HG03460 (cell line): ENCODE results near the gene DSPP.
"Not testable (repeated sequence)": the region's sequence is repeated elsewhere in the genome, so short reads cannot be mapped to it uniquely, and the experiment has no call there.

Experiments
- ATAC-seq: cut with Tn5 transposase; IDR thresholded peaks from one replicate; pipeline ENCODE4 v1.9.1; 2021; ENCODE audit not compliant: unreplicated experiment

Gene DSPP

DNA sequence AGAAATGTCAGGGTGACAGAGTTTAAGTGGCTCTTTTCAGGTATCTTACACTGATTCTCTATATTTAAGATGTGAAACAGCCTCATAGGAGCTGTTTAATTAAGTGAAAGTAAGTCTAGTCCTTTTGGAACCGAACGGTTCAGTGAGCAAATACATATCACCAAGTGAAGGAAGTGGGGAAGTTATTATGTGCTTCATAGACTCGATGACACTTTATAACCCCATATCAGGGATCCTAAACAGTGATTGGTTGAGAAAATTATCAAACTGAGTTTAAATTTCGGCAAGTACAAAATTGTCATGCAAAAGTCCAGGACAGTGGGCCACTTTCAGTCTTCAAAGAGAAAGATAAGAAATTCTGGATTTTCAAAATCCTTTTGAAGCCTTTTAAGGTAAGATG is at the start of gene DSPP:
TSS of gene DSPP (plus strand) at position 301 of the 400 bp plus-strand sequence. CDS start 2,380 bp downstream, outside the sequence.
- ATAC-seq = no peak

DNA sequence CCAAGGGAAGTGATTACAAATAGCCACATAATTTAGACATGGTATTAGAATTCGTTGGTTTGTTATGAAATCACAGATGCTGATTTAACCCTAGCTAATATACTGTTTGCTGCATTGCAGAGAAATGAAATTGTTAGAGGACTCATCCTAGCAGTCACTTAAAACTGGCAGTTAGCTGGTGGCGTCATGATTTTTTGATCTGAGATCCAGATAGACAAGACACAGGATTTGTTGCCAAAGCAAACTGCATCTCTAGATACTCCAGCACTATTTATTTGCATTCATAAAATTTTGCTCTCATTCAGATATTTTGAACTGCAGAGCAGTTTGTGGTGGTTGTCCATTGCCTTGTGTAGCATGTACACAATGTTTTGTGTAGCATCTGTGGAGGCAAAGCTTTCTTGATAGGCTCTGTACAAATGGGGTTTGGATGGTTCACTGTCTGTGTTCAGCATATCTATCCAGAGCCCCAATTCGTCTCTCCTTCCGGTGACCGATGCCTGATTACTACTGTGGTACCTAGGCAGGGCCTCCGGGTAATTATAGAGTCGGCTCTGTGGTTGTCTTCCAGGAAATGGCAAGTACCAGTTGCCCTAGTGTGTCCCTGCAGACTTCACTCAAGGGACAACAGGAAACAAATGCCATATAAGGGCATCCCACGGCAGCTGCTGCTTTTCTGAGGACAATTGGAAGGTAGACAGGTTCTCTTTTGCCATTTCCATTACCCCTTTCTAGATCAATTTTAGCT is 49.1 kb upstream of the DSPP start:
- peak; percentile 99 for ATAC-seq

DNA sequence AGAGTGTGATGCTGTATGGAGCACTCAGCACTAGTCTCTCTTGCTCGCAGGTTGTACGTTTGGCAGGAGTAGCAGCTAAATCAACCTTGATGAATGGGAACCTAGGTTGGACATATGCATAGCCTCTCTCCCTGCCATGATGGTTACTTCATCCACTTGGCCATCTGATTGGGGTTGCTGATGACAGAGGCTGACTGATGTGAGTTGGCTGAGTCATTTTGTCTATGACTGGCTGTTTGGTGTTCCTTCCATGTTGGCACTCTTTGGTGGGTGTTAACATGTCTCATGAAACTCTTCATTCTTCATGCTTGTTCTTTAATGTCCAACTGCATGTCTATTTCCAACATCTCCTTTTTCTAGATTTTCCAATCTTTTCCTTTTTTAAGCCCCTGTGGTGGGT is 47.5 kb upstream of the DSPP start:
- no peak for ATAC-seq

DNA sequence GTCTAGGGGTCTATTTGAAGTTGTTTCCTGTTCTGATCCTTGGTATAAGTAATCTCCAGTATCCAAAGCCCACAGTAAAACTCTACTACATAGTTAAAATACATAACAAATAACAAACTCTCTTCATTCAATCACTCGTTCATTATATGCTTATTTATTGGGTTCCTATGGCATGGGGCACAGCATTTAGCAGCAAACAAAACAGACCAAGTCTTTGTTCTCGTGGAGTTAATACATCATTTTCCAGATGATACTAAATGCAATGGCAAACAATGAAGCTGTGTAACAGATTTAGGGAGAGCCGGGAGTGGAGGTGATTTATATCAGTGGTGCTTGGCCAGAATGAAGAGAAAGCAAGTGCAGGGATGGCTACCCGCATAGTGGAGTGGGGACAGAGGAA is 42.6 kb upstream of the DSPP start:
- no peak for ATAC-seq

DNA sequence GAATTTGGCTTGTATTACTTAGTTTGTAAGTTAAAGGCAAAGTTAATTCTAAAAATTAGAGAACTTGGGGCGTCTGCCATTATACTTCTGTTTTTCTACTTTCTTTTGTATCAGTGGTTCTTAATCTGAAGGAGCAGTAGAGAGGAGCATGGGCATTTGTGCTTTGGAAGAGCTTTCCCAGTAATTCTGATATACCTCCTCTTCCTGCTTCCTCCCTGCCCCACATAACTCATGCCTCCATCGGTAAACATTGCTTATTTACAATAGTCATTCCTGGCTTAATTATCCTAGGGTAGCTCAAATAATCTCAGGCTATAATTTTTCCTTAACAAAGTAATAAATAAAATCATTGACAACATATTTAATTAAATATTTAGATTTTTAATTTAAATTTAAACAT is 42.1 kb upstream of the DSPP start:
- no peak for ATAC-seq

DNA sequence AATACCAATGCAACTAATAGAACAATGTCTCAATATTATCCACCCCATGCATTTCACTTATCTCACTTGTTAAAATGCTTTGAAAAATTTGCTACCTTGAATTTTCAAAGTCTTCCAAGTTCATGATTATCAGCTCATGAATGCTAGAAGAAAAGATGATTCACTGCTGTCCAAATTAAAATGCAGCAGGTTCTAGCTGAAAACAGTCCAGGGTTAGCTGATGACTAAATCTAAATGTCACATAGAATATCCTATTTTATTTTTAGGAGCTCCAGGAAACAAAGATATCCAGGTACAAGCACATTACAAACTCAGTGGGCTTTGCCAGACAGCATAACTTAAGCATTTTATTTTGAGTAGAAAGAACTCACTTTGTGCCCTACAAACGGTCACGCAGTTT is 41.1 kb upstream of the DSPP start:
- ATAC-seq = no peak

DNA sequence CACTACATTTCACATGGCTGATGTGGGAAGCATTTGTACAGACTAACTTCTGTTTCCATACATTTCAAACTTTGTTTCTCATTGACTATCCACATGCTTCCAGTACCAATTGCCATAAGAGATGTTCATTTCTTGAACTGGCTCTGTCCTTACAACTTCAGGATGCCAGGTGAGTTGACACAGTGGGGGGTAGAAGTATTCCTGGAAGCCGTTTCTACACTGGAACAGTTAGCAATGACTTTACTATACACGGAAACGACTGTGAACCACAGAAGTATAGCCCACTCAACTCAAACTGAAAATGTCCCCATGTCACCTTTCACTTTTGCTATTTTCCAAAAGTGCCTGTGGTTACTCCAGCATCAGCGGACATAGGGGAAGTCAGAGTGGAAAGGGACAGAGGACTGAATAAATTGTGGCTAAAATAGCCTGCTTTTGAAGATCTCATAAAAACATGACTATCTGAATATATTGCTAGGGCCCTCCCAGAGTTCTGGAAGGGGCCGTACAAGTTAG is 38.0 kb upstream of the DSPP start:
- no peak for ATAC-seq

DNA sequence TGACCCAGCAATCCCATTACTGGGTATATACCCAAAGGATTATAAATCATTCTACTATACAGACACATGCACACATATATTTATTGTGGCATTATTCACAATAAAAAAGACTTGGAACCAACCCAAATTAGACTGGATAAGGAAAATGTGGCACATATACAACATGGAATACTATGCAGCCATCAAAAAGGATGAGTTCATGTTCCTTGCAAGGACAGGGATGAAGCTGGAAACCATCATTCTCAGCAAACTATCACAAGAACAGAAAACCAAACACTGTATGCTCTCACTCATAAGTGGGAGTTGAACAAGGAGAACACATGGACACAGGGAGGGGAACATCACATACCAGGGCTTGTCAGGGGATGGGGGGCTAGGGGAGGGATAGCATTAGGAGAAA is 34.0 kb upstream of the DSPP start:
- not testable (repeated sequence) for ATAC-seq

DNA sequence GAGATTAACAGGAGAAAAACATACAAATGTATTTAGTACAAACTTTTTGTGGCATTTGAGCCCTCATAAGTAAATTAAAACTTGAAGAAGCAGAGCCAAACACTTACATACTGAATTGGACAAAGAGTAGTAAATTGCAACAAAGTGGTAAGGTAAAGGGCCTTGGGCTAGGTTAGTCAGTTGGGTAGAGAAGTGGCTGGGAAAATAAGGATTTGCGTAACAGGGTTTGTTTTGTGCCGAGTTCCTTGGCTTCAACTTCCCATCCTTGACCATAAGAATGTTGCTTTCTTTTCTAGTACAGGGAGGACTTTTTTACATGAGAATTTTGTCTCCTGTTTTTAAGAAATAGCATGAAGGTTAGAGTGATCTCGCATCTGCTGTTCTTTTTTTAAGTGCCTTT is 33.3 kb upstream of the DSPP start:
- no peak for ATAC-seq

DNA sequence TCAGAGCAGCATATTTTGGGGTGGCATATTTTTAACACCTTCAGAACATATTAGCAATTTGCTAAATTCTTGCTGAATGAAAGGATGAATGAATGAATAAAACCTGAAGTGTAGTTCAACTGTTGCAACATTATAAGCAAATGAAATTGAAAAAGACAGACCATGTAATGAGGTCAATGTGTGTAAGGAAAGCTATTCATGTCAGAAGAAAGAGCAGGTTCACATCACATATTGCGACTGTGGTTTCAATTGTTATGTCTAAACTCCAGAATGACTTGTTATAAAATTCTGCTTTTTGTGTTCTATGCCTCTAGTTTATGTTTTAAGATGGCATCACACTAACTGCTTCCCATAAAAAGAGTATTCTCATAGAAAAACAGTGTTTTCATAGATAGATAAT is 32.9 kb upstream of the DSPP start:
- ATAC-seq = no peak

DNA sequence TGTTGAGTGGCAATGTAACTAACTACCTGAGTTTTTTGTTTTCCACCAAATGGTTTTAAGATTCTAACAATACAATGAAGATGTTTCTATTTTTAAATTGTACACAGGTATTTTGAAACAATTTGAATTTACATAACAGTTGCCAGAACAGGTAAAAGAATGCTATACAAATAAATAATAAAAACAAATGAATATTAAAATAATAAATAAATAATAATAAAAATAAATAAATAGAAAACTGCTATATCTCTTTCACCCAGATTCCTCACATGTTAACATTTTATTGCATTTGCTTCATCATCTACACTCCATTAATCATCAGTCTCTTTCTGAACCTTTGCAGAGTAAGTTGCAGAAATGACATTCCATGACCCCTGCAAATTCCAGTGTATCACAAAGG is 32.3 kb upstream of the DSPP start:
- no peak for ATAC-seq

DNA sequence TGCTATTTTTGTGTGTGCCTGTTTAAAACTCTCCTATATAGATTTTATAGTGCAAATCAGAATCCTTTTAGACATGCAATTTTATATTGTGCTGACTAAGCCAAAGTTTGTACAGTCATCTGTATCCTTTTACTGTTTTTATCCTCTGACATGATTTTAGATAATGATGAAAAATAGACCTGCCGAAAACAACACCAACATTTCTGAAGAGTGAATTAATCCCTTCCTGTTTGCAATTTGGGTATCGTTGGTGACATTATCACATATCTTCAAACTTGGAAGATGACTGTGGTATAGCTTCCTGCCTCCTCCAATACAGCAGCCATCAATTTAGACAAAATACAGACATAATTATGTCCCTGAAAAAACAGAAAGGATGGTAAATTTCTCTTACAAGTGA is 28.9 kb upstream of the DSPP start:
- ATAC-seq = no peak

DNA sequence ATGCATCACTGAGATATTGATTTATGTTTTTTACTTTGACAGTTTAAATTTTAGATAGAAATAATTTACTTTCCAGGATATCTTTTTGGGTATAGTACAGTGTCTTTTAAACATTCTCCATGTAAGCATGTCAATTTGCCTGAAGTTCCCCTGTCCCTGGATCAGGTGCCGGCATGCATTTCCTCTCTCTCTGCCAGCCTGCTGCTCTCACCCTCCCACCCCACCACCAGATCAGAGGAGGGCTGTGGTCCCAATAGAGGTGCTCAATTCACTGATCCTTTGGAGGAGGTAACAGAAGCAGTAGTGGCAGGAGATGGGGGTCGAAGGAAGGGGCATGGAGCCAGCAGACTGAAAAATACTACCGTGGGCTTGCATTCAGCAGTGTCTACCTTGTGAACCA is 28.3 kb upstream of the DSPP start:
- ATAC-seq = no peak

DNA sequence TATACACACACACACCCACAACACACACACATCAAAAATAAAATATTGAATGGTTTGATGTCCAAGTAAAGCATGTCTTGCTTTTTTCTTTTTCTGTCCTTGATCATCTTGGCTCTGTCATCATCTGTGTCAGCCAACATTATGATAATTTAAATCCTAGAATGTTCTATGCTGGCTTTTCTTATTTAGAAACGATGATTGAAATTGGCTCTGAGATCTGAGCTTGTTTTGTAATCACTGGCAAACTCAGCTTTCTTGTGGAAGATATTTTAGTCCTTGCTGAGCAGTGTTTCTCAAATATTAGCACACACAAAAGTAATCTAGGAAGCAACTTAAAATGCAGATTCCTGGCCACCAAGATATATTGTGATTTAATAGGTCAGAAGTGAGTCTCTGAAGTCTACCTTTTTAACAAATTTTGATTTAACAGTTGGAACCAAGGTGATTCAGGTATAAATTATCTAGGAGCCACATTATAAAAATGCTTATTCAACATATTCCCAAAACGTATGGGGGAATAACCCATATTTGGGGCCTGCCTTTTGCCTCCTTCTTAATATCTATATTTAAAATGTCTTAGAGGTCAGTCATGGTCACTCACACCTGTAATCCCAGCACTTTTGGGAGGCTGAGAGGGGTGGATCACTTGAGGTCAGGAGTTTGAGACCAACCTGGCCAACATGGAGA is 24.0 kb upstream of the DSPP start:
- no peak for ATAC-seq

DNA sequence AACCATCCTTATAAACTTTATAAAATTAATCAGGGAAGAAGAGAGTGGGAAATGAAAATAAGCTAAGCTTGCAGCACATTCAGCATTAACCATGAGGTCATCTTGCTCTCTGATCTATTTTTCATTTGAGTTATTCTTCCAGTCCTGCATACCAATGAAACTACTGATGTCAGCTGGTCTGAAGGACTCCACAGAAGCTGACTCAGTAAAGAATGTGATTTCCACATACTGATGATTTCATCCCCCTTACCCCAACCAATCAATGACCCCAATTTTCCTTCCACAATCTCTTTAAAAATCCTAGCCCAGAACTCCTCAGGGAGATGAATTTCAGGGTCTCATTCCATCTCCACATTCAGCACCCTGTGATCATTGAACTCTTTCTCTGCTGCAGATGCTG is 18.8 kb upstream of the DSPP start:
- no peak for ATAC-seq

DNA sequence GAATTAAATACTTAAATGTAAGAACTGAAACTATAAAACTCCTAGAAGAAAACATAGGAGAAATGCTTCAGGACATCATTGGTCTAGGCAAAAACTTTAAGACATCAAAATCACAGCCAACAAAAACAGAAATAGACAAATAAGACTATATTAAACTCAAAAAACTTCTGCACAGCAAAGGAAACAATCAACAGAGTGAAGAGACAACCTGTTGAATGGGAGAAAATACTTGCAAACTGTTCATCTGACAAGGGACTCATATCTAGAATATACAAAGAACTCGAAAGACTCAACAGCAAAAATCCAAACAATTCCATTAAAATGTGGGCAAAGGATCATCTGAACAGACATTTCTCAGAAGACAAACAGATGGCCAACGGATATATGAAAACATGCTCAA is 16.2 kb upstream of the DSPP start:
- ATAC-seq = no peak

DNA sequence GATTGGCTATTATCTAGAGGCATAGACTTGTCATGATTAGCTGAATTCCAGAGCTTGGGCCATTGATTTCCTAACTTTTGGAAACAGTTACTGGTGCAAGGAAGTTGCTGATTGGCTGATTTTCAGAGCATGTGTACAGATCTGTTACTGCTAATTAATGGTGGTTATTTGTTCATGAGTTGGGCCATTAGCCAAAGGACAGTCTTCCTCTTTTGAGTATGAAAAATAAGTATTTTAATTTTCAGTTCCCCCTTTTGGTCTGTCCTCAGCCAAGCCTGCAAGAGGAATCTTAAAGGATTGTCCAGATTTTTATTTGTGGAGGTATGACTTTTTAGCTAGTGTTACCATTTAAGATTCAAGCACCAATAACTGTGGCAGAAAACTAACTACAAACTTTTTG is 7.0 kb upstream of the DSPP start:
- no peak for ATAC-seq

DNA sequence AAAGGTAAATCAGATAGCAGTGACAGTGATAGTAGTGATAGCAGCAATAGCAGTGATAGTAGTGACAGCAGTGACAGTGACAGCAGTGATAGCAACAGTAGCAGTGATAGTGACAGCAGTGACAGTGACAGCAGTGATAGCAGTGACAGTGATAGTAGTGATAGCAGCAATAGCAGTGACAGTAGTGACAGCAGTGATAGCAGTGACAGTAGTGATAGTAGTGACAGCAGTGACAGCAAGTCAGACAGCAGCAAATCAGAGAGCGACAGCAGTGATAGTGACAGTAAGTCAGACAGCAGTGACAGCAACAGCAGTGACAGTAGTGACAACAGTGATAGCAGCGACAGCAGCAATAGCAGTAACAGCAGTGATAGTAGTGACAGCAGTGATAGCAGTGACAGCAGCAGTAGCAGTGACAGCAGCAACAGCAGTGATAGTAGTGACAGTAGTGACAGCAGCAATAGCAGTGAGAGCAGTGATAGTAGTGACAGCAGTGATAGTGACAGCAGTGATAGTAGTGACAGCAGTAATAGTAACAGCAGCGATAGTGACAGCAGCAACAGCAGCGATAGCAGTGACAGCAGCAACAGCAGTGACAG is 6.1 kb downstream of the DSPP start:
- no peak for ATAC-seq

DNA sequence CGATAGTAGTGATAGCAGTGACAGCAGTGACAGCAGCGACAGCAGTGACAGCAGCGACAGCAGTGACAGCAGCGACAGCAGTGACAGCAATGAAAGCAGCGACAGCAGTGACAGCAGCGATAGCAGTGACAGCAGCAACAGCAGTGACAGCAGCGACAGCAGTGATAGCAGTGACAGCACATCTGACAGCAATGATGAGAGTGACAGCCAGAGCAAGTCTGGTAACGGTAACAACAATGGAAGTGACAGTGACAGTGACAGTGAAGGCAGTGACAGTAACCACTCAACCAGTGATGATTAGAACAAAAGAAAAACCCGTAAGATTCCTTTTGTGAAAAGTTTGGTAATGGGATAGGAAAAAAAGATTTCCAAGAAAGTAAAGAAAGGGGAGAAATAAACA is 7.9 kb downstream of the DSPP start:
- no peak for ATAC-seq

DNA sequence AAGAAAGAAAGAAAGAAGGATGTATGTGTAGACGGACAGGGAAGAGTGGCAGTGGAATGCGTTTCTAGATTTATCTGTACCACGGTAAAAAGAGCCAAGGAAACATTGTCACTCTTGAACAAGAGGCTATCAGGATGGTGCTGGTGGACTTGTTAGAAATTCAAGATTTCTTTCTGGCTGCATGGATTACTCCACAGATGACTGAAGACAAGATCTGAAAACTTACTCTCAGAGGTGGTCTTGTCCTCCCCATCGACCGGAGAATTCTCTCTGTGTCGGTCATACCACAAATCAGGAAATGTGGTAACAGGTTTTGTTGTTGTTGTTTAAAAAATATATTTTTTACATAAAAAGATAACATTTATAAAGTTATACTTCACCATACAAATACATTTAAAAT is 11.8 kb downstream of the DSPP start:
- ATAC-seq = no peak

DNA sequence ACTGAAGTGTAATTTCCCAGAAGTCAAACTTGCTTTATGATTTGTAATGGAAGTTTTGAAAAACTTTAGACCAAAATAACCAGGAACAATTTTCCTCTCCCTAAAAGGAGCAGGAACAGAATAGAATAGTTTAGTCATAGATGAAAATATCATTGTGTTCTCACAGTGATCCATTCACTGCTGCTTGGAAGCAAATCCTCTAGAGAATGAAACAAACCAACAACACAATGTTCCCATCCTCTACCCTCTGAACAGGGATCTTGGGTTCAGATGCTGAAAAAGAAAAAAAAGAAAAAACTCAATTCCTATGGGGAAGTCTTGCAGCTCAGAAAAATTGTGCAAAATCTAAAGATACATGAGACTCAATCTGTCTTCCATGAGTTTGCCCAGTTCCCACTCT is 12.2 kb downstream of the DSPP start:
- no peak for ATAC-seq

DNA sequence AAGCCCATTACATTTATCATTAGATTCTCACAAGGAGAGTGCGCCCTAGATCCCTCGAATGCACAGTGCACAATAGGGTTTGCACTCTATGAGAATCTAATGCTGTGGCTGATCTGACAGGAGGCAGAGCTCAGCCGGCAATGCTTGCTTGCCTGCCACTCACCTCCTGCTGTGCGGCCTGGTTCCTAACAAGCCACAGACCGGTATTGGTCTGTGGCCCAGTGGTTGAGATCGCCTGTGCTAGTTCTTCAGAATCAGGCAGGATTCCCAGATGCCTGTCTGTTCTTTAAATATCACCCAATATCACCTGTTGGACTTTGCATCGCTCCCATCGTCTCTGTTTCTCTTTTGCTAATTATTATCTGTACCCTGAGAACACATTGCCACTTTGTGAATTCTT is 14.0 kb downstream of the DSPP start:
- ATAC-seq = no peak
